Stimulated activated CD8-positive, alpha-beta memory T cell treated with anti-CD3 and anti-CD28 coated beads, Interleukin-12 subunit alpha, Interleukin-12 subunit beta, amount 100 ng/mL, for 4 hours (primary cell): ENCODE data around the gene TENM3.

ENCODE experiments used
- DNase-seq: peaks from one replicate; pipeline ENCODE4 v3.0.0-alpha.2; 2020; ENCODE audit warnings: low read depth

TENM3 gene

GRCh38 chr4:182254026-182254780, 11.0 kb downstream of the TENM3 start:
- DNase-seq: no peak

- no peak for DNase-seq
Observed at GRCh38 chr4:182255441-182256190, 12.4 kb downstream of the TENM3 start.

GRCh38 chr4:182257016-182257415, 13.8 kb downstream of the TENM3 start:
- DNase-seq: no peak

- no peak for DNase-seq
Observed at GRCh38 chr4:182257503-182257902, 14.3 kb downstream of the TENM3 start.

- DNase-seq: no peak
Observed at GRCh38 chr4:182258441-182259000, 15.3 kb downstream of the TENM3 start.

GRCh38 chr4:182261651-182262223, 18.5 kb downstream of the TENM3 start:
- DNase-seq: no peak

GRCh38 chr4:182263562-182263961, 20.4 kb downstream of the TENM3 start:
- no peak for DNase-seq

GRCh38 chr4:182264139-182264752, 21.0 kb downstream of the TENM3 start:
- DNase-seq: no peak

GRCh38 chr4:182265881-182266280, 22.7 kb downstream of the TENM3 start:
- DNase-seq: no peak

GRCh38 chr4:182267048-182267447, 23.8 kb downstream of the TENM3 start:
- DNase-seq: no peak

GRCh38 chr4:182268966-182269365, 25.8 kb downstream of the TENM3 start:
- DNase-seq: no peak

- DNase-seq: no peak
Observed at GRCh38 chr4:182271731-182272130, 28.5 kb downstream of the TENM3 start.

- DNase-seq: no peak
Observed at GRCh38 chr4:182272151-182272550, 28.9 kb downstream of the TENM3 start.

GRCh38 chr4:182273191-182273935, 30.2 kb downstream of the TENM3 start:
- DNase-seq: no peak

GRCh38 chr4:182276210-182277109, 33.3 kb downstream of the TENM3 start:
- DNase-seq: no peak

- DNase-seq: no peak
Observed at GRCh38 chr4:182277377-182277776, 34.2 kb downstream of the TENM3 start.

- DNase-seq: no peak
Observed at GRCh38 chr4:182278729-182279128, 35.5 kb downstream of the TENM3 start.

- DNase-seq: no peak
Observed at GRCh38 chr4:182280436-182281111, 37.4 kb downstream of the TENM3 start.

GRCh38 chr4:182286035-182286434, 42.8 kb downstream of the TENM3 start:
- no peak for DNase-seq

- no peak for DNase-seq
Observed at GRCh38 chr4:182286931-182287330, 43.7 kb downstream of the TENM3 start.
